Esophagus squamous epithelium (tissue), 5 donors: ENCODE data around the gene TMC3. TPM values are rescaled to one million over a fixed set of nuclear protein-coding genes. Genes with fewer than 3 reads are reported as not detected.

Experiments
- DNase-seq: peaks from one replicate; lab custom pipeline; 2025; lab: John Stamatoyannopoulos, UW
- H3K27ac ChIP-seq, 4 donors: fragments of 200-600 bp; sonication (generic); one replicate each; pipeline ENCODE4 v1.5.1; 2016 to 2019; ENCODE audit warnings: mild to moderate bottlenecking in 1 of 4
- H3K27me3 ChIP-seq, 4 donors: fragments of 200-600 bp; sonication (generic); 1 replicate in 3 of 4; 2 replicates in 1 of 4; pipeline versions ENCODE4 v1.5.1 to v1.6.0; 2017 to 2021; ENCODE audit warnings: antibody characterized with exemption in 1 of 4
- H3K36me3 ChIP-seq, 3 donors: fragments of 200-600 bp; sonication (generic); one replicate each; pipeline ENCODE4 v1.5.1; 2016 to 2019
- H3K4me1 ChIP-seq, 3 donors: fragments of 200-600 bp; sonication (generic); one replicate each; pipeline ENCODE4 v1.5.1; 2017 to 2019
- H3K4me3 ChIP-seq, 4 donors: fragments of 200-600 bp; sonication (generic); 1 replicate in 3 of 4; 2 replicates in 1 of 4; pipeline ENCODE4 v1.5.1; 2016 to 2019; ENCODE audit warnings: mild to moderate bottlenecking in 2 of 4, moderate library complexity in 1 of 4
- H3K9me3 ChIP-seq, 3 donors: fragments of 200-600 bp; sonication (generic); one replicate each; pipeline ENCODE4 v1.5.1; 2016 to 2019
- POLR2A ChIP-seq, 4 donors: fragments of 450-650 bp; IDR thresholded peaks; one replicate each; pipeline ENCODE4 v1.6.1; 2017; ENCODE audit warnings: antibody characterized with exemption in 4 of 4, mild to moderate bottlenecking in 4 of 4, moderate library complexity in 3 of 4
- WGBS, 2 donors: methylation state at CpG; one replicate each; pipeline ENCODE4 v1.1.5; 2018; 5-methylcytosine and 5-hydroxymethylcytosine counted together
- intact Hi-C: fragments of 100-400 bp; cut with DNase I; formaldehyde crosslinking; loops from one replicate; pipeline ENCODE4 v1.15.0; 2022
- total RNA-seq, 4 donors: library from RNA; depleted of rRNA; stranded (reverse); fragments of >200 nt; gene quantifications; one replicate each; pipeline ENCODE4 v1.1.0, GENCODE V29; 2016
- TF ChIP-seq, protein P1 (sequence below), 6 experiments: fragments of 450-650 bp in 4 of 6; fragments of 200-600 bp in 2 of 6; sonication (generic) in 2 of 6; IDR thresholded peaks; one replicate each; pipeline ENCODE4 v1.5.1; 2016 to 2019; ENCODE audit warnings: antibody characterized with exemption in 6 of 6, mild to moderate bottlenecking in 4 of 6, moderate library complexity in 4 of 6
- donor health status: DM: yes; HTN: yes; CAD: no.

Gene TMC3
- total RNA-seq, 4 donors from 2014 or later = not detected

DNA sequence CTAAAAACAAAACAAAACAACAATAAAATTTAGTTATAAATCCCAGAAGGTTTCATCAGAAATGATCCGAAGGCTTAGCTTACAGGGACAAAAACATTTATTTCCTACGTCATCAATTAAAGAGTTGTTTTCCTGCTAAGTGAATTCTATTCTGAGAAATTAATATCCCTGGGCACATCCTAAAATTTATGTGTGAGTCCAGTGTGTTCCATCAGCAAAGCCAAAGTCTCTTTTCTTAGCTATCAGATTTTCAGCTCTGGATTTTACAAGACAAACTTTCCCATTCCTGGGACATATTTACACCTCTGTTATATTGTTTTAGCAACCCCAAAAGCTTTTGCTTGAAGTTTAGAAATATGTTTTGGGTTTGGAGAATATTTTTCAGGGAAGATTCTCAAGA is 4.4 kb upstream of the TMC3 start:
- TF ChIP-seq POLR2A (IDR thresholded peaks at IDR 0.05) = no peak
- TF ChIP-seq, protein P1, sequence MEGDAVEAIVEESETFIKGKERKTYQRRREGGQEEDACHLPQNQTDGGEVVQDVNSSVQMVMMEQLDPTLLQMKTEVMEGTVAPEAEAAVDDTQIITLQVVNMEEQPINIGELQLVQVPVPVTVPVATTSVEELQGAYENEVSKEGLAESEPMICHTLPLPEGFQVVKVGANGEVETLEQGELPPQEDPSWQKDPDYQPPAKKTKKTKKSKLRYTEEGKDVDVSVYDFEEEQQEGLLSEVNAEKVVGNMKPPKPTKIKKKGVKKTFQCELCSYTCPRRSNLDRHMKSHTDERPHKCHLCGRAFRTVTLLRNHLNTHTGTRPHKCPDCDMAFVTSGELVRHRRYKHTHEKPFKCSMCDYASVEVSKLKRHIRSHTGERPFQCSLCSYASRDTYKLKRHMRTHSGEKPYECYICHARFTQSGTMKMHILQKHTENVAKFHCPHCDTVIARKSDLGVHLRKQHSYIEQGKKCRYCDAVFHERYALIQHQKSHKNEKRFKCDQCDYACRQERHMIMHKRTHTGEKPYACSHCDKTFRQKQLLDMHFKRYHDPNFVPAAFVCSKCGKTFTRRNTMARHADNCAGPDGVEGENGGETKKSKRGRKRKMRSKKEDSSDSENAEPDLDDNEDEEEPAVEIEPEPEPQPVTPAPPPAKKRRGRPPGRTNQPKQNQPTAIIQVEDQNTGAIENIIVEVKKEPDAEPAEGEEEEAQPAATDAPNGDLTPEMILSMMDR (IDR thresholded peaks at IDR 0.05) = no peak
- Histone ChIP-seq H3K36me3 (no peaks in the 10 kb centered on the region), H3K4me1 (no peaks in the 10 kb centered on the region), H3K27ac (no peak overlapping the region), H3K27me3 (no peaks in the 10 kb centered on the region), H3K9me3 (no peaks in the 10 kb centered on the region), H3K4me3 (no peak overlapping the region)
- intact Hi-C loops = no loop called here
- no peak for DNase-seq
- 79 to 86% methylated on average over 2 of the region's 2 CpGs for WGBS, 2 donors

GRCh38 chr15:81377871-81378270 is 3.9 kb upstream of the TMC3 start:
- Histone ChIP-seq H3K27me3 (no peaks in the 10 kb centered on the region), H3K4me3 (no peak overlapping the region), H3K9me3 (no peaks in the 10 kb centered on the region), H3K36me3 (no peaks in the 10 kb centered on the region), H3K4me1 (no peaks in the 10 kb centered on the region), H3K27ac (no peak overlapping the region)
- TF ChIP-seq, protein P1 (IDR thresholded peaks at IDR 0.05) = no peak
- TF ChIP-seq POLR2A (IDR thresholded peaks at IDR 0.05) = no peak
- WGBS, 2 donors = 67 to 86% methylated on average over 4 of the region's 4 CpGs
- no peak for DNase-seq
- intact Hi-C loops = no loop called here

DNA sequence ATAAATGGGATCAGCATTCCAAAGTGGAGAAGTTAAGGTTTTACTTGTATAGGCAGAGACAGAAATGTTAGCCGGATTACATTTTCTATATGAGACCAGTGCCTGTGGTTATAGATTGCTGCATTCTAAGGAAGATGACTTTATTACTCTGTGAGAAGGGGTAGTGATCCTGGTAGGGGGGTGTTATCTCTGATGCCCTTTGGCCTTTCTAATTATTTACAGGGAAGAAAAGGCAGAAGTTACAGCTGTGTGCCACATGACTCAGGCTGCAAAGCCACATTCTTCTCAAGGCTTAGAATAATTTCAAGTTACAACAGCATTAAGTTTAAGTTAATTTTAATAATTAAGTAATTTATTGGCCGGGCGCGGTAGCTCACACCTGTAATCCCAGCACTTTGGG is 2.2 kb upstream of the TMC3 start:
- DNase-seq = no peak
- Histone ChIP-seq H3K4me3 (no peak overlapping the region), H3K9me3 (no peaks in the 10 kb centered on the region), H3K4me1 (no peaks in the 10 kb centered on the region), H3K27me3 (no peaks in the 10 kb centered on the region), H3K27ac (no peak overlapping the region), H3K36me3 (no peaks in the 10 kb centered on the region)
- intact Hi-C loops = no loop called here
- WGBS, 2 donors = 92 to 100% methylated on average over 4 of the region's 4 CpGs
- TF ChIP-seq, protein P1 (IDR thresholded peaks at IDR 0.05) = no peak
- TF ChIP-seq POLR2A (IDR thresholded peaks at IDR 0.05) = no peak

DNA sequence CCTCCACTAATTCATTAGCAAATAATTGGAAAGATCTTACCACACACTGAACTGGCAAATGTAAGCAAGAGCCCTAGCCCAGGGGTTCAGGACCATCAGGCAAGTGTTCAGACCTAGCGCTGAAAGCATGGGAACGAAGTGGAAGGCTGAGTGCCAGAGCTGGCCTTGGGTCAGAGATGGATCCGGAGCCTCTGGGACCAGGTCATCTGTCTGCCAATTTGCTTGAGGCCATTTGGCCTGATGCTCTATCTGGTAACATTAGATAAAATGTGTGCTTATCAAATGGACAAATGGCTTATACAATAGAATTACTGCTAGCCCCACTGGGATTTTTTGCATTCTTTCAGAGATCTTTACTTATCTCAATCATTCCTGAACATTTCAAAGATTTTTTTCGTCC is 1.4 kb upstream of the TMC3 start:
- intact Hi-C loops = no loop called here
- Histone ChIP-seq H3K4me1 (no peaks in the 10 kb centered on the region), H3K27ac (no peak overlapping the region), H3K36me3 (no peaks in the 10 kb centered on the region), H3K9me3 (no peaks in the 10 kb centered on the region), H3K4me3 (no peak overlapping the region), H3K27me3 (no peaks in the 10 kb centered on the region)
- WGBS, 2 donors = 67% methylated on average over 4 of the region's 4 CpGs
- TF ChIP-seq POLR2A (IDR thresholded peaks at IDR 0.05) = no peak
- TF ChIP-seq, protein P1 (IDR thresholded peaks at IDR 0.05) = no peak
- DNase-seq = no peak

DNA sequence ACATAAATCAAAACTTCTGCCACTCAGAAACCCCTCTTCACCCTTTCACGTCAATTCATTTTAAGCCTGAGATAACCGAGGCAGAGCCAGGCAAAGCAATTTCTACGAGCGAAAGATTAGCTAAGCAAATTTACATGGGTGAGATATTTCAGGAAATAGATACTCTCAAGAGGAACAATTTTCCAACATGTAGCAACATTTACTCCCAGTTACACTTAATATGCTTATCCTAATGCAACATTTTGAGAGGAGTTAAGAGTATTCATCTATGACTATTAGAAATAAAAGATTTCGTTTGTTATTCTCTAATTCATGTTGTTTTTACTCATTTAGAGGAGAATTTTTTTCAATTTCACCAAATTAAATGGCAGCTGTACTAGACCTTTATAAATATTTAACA is 837 bp downstream of the TMC3 start:
- no peak for DNase-seq
- TF ChIP-seq POLR2A (IDR thresholded peaks at IDR 0.05) = no peak
- TF ChIP-seq, protein P1 (IDR thresholded peaks at IDR 0.05) = no peak
- Histone ChIP-seq H3K9me3 (no peaks in the 10 kb centered on the region), H3K4me1 (no peaks in the 10 kb centered on the region), H3K4me3 (no peak overlapping the region), H3K27me3 (no peaks in the 10 kb centered on the region), H3K36me3 (no peaks in the 10 kb centered on the region), H3K27ac (no peak overlapping the region)
- intact Hi-C loops = no loop called here
- 75 to 78% methylated on average over 5 of the region's 5 CpGs for WGBS, 2 donors
